Measurements from ENCODE around the gene ELMOD1.

Gene ELMOD1

DNA sequence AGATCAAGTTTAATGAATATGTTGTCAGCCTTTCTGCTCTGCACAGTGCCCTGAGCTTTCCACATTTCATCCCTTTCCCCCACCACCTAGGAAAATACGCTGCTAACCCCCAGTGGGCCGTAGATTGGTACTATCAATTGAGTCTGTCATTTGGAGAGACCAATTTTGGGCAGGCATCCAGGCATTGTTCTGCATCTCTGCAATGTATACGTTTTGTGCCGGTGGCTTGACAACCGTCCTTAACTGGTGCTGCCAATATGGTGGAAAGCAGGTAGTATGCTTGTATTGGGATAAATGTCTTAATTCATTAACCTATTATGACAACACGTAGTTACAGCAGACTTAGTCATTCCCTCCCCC lies 1.3 kb downstream of the ELMOD1 start:
- Histone ChIP-seq H3K9me3 (ENCODE audit: control insufficient read depth, low read length) (no peaks in the 10 kb centered on the region), H3K9ac (no peak overlapping the region), H3K4me1 (no peaks in the 10 kb centered on the region), H3K4me3 (ENCODE audit: low read depth, low read length) (no peak overlapping the region), H3K79me2 (no peaks in the 10 kb centered on the region), H3K36me3 (ENCODE audit: control insufficient read depth, insufficient read depth, low read length) (no peaks in the 10 kb centered on the region), H3K27ac (no peak overlapping the region), H2AFZ (peak overlapping the region; percentile 88), H3K4me2 (ENCODE audit: low read length) (no peak overlapping the region), H3K27me3 (ENCODE audit: control insufficient read depth, insufficient read depth, low read length) (no peaks in the 10 kb centered on the region)
- TF ChIP-seq, protein P1, sequence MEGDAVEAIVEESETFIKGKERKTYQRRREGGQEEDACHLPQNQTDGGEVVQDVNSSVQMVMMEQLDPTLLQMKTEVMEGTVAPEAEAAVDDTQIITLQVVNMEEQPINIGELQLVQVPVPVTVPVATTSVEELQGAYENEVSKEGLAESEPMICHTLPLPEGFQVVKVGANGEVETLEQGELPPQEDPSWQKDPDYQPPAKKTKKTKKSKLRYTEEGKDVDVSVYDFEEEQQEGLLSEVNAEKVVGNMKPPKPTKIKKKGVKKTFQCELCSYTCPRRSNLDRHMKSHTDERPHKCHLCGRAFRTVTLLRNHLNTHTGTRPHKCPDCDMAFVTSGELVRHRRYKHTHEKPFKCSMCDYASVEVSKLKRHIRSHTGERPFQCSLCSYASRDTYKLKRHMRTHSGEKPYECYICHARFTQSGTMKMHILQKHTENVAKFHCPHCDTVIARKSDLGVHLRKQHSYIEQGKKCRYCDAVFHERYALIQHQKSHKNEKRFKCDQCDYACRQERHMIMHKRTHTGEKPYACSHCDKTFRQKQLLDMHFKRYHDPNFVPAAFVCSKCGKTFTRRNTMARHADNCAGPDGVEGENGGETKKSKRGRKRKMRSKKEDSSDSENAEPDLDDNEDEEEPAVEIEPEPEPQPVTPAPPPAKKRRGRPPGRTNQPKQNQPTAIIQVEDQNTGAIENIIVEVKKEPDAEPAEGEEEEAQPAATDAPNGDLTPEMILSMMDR (IDR thresholded peaks at IDR 0.05): no peak

DNA sequence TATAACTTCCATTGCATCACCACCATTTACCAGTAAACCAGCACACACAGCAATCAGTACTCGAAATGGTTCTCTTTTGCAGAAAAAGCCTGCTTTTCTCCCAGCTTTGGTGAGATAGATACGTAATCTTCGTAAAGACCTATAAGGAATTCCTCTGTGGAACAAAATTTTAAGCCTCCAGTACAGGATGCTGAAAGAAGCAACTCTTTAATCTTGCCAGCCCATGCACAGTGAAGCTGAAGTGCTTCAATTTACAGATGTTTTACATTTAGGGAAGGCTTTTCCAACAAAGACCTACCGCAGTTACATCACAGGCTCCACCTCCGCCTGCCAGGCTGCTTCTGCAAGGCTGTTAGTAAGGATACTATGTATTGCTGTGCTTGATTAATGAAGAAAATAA lies 1.9 kb downstream of the ELMOD1 start:
- no peak overlapping the region for H3K27ac ChIP-seq
- no peak overlapping the region for H2AFZ ChIP-seq
- TF ChIP-seq, protein P1 (IDR thresholded peaks at IDR 0.05): no peak
- no peaks in the 10 kb centered on the region for H3K79me2 ChIP-seq
- no peak overlapping the region for H3K4me3 ChIP-seq (ENCODE audit: low read depth, low read length)
- no peak overlapping the region for H3K4me2 ChIP-seq (ENCODE audit: low read length)
- H3K9ac ChIP-seq: no peak overlapping the region
- no peaks in the 10 kb centered on the region for H3K36me3 ChIP-seq (ENCODE audit: control insufficient read depth, insufficient read depth, low read length)
- H3K27me3 ChIP-seq (ENCODE audit: control insufficient read depth, insufficient read depth, low read length): no peaks in the 10 kb centered on the region
- no peaks in the 10 kb centered on the region for H3K9me3 ChIP-seq (ENCODE audit: control insufficient read depth, low read length)
- H3K4me1 ChIP-seq: no peaks in the 10 kb centered on the region

DNA sequence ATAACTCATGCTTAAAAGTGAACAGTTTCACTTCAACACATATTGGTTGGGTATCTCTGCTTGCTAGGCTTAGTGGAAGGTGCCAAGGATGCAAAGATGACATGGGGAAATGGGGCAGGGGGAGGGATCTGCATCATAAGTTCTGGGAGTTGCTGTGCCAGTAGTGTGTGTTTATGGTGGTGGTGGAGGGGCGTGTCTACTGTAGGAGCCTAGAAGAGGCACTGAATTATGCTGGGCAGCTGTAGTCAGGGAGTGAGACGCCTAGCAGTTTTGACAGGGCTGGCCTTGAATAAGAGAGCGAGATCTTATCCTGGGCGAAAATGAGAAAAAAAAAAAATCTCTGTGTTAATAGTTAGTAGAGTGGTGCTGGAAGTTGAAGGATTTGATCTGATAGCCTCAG lies 3.0 kb downstream of the ELMOD1 start:
- Histone ChIP-seq H3K4me3 (ENCODE audit: low read depth, low read length) (no peak overlapping the region), H3K9me3 (ENCODE audit: control insufficient read depth, low read length) (no peaks in the 10 kb centered on the region), H2AFZ (no peak overlapping the region), H3K79me2 (no peaks in the 10 kb centered on the region), H3K27ac (no peak overlapping the region), H3K4me2 (ENCODE audit: low read length) (no peak overlapping the region), H3K4me1 (no peaks in the 10 kb centered on the region), H3K9ac (no peak overlapping the region), H3K27me3 (ENCODE audit: control insufficient read depth, insufficient read depth, low read length) (no peaks in the 10 kb centered on the region), H3K36me3 (ENCODE audit: control insufficient read depth, insufficient read depth, low read length) (no peaks in the 10 kb centered on the region)
- TF ChIP-seq, protein P1 (IDR thresholded peaks at IDR 0.05): no peak

DNA sequence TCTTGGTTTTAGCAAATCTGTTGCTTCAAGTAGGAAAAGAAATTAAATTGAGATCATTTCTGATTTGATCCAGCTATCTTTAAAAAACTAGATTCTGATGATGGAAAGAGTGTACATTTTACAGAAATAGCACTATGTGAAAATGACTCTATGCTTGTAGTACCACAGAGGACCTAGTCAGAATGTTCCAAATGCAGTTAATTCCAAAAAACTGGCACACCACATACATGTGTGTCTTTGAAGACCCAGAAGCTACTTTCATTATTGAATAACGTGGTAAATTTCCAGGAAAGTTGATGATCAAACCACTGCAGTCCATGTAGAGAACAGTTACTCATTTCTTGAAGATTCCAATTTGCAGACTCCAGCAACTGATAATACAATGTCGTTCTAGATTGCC lies 3.8 kb downstream of the ELMOD1 start:
- Histone ChIP-seq H3K4me1 (no peaks in the 10 kb centered on the region), H3K36me3 (ENCODE audit: control insufficient read depth, insufficient read depth, low read length) (no peaks in the 10 kb centered on the region), H3K4me2 (ENCODE audit: low read length) (no peak overlapping the region), H3K27me3 (ENCODE audit: control insufficient read depth, insufficient read depth, low read length) (no peaks in the 10 kb centered on the region), H3K9ac (no peak overlapping the region), H2AFZ (no peak overlapping the region), H3K79me2 (no peaks in the 10 kb centered on the region), H3K9me3 (ENCODE audit: control insufficient read depth, low read length) (no peaks in the 10 kb centered on the region), H3K27ac (no peak overlapping the region), H3K4me3 (ENCODE audit: low read depth, low read length) (no peak overlapping the region)
- TF ChIP-seq, protein P1 (IDR thresholded peaks at IDR 0.05): no peak

DNA sequence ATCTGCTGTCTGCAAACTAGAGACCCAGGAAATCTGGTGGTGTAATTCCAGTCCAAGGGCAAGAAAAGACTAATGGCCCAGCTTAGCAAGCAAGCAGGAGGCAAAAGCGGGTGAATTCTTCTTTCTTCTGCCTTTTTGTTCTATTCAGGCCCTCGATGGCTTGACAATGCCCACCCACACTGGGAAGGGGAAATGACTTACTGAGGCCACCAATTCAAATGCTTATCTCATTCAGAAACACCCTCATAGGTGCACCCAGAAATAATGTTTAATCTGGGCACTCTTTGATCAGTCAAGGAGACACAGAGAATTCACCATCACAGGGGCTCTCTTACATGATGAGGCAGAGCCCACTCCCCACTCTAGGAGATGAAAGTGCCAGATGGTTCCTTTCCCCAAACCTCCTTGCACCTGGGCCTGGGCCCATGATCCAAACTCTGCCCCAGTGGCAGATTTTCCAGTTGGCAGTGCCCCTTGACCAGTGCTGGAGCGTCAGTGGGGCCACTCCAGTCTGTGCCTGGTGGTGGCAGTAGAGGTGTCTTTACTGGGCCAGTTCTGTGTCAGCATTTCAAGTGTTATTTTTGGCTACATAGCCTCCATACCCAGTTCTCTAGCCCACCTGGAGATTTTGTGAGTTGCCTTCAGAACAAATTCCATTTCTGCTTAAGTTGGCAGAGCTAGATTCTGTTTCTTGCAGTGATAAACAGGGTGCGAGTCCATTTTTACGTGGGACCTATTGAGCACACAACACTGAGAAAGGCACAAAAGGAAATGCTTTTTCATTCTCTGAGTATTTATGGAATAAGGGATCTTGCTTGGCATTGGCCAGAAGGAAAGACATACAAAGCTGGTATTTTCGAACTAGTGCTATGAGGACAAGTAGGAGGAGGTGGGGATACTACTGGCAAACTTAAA lies 7.5 kb downstream of the ELMOD1 start:
- no peak overlapping the region for H2AFZ ChIP-seq
- no peak overlapping the region for H3K4me3 ChIP-seq (ENCODE audit: low read depth, low read length)
- H3K79me2 ChIP-seq: no peaks in the 10 kb centered on the region
- no peak overlapping the region for H3K9ac ChIP-seq
- H3K27me3 ChIP-seq (ENCODE audit: control insufficient read depth, insufficient read depth, low read length): no peaks in the 10 kb centered on the region
- H3K9me3 ChIP-seq (ENCODE audit: control insufficient read depth, low read length): no peaks in the 10 kb centered on the region
- H3K36me3 ChIP-seq (ENCODE audit: control insufficient read depth, insufficient read depth, low read length): no peaks in the 10 kb centered on the region
- TF ChIP-seq, protein P1 (IDR thresholded peaks at IDR 0.05): peak; percentile 22
- no peaks in the 10 kb centered on the region for H3K4me1 ChIP-seq
- H3K27ac ChIP-seq: no peak overlapping the region
- H3K4me2 ChIP-seq (ENCODE audit: low read length): no peak overlapping the region

All from parathyroid adenoma (tissue), 2 donors.